HG03039 (cell line): ENCODE results near the gene KDM4C.

Experiments used
- ATAC-seq: cut with Tn5 transposase; IDR thresholded peaks from one replicate; pipeline ENCODE4 v1.9.1; 2021; ENCODE audit warnings: mild to moderate bottlenecking, moderate library complexity; ENCODE audit not compliant: unreplicated experiment

KDM4C gene

DNA sequence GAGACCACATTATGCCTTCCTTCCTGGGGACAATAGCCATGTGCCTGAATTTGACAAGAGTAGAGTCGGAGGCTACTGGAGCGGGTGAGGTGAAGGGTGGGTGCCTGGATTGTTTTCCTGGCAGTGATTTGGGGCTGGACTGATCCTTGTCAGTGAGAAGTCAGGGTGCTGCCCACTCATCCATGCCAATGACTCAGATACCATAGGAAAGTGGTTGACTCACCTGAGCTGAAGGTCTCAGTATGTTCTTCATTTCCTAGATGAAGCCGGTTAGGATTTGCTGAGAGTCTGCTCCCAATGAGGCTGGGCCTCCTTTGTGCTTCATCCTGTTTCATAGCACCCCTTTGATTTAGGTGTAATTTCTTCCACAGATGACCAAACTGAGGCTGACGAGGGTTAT, 366.0 kb downstream of the KDM4C start:
- ATAC-seq: no peak

DNA sequence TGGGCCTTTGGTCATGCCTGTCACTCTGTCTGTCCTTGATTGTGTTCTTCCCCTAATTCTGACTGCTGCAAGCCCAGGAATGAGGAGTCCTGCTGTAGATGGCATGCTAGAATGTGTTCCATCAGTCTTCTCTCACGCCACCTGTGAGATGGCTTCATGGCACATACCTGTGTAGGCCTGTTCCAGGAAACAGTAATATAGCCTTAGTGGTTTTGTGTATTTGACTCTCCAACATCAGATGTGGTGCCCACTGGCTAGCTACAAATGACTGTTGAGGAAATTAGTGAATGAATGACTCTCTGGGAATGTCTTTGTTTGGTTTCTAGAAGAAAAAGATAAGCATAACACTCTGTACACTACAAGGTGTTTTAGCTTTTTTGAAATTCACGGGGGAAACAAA, 367.5 kb downstream of the KDM4C start:
- ATAC-seq: no peak

DNA sequence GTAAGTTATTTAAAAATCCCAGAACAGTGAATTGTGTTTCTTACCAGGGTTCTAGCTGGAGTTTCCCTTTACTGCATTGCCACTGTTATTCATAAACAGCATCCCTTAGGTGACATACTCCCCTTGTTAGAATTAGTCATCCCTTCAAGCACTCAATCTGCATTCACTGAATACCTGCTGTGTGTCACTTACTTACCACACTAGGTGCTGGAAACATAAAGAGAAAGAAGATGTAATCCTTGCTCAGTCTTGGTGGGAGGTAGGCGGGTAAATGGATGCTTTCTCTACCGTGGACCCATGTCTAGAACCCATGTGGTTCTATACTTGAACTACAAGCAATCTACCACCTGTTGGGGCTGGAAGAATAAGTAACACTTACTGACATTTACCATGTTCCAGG, 371.6 kb downstream of the KDM4C start:
- no peak for ATAC-seq

DNA sequence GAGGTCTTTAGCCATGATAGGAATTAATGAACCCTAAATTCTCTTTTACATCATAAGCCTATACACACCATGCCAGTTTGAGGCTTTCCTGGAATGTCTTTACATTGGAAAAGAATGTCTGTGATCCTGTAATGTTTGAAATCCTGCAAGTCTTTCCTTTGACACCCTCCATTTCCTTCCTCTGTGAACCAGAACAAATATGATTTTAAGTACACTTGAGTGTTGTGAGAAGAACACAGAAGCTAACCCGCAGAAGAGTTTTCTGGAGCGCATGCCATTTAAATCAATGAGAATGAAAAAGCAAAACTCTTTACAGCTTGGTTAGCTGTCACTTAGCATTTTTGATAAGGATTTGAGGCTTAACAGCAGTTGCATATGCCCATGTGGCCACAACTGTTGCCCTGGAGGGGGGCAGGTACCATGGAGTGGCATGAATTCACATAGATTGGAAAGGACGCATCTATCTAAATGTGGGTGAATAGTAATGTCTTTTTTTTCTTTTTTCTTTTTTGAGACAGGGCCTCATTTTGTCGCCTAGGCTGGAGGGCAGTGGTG, 372.6 kb downstream of the KDM4C start:
- ATAC-seq: no peak

DNA sequence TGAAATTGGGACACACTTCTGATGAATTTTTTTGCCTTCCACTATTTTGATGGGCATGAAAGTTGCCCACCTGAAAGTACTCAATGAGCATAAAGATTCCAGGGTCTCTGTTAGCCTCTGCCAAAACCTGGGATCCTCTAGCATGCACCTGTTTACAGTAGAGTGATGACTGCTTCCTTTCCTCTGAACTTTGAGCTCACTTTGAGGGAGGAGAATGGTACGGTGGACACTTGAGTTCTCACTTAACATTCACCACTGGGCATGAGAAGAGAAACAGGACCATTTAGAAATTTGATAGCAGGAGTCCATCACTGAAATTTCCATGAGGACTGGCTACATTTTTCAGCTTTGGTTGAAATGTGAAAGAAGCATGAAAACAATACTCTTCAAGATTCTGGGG, 374.8 kb downstream of the KDM4C start:
- ATAC-seq: no peak

DNA sequence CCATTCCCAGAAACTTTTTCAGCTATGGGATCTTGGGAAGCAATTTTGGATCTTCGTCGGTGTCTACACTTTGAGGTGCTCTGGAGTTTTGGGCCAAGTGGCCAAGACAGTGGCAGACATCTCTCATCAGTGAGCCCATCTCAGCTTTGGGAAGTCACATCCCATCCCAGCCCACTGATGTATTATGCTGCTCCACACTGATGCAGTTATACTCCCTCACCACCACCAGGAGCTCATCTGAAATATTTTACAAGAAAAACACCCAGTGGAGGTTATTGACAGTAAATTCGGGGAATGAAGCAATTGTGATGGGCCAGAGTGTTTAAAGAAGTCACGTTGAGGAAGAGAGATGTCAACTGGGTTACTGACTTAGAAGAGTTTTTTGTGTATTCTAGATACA, 378.0 kb downstream of the KDM4C start:
- no peak for ATAC-seq

DNA sequence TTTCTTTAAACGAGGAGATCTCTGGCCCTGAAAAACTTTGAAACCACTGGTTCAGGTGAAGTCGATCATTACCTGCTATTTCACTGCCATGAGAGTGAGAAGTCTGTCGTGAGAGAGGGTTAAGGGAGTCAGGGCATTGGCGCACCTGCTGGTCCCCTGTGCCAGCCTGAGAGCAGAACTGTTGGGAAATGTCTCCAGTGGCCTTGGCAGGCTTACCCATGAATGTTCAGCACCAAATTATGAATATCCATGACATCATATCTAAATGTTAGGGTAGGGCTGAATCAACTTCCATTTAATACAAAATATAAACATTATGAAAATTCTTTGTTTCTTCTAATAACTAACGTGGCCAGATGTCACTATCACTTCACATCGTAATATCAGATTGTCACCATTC, 379.3 kb downstream of the KDM4C start:
- ATAC-seq: no peak

DNA sequence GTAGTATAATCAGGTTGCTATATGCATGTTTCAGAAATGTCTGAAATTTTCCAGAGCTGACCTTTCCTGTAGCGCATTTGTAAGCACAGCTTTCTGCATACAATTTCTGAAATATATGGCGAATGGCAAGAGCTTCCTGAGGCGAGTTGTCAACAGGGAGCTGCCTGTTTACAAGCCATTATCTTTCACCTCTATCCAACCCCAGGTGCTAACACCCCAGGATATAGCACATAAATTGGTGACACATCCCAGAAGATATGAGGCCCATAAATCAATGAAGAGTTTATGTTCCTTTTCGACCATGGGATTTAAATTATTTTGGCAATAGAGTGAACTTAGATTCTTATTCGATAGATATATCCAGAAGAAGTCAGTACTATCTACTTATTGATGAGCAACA, 379.8 kb downstream of the KDM4C start:
- no peak for ATAC-seq

DNA sequence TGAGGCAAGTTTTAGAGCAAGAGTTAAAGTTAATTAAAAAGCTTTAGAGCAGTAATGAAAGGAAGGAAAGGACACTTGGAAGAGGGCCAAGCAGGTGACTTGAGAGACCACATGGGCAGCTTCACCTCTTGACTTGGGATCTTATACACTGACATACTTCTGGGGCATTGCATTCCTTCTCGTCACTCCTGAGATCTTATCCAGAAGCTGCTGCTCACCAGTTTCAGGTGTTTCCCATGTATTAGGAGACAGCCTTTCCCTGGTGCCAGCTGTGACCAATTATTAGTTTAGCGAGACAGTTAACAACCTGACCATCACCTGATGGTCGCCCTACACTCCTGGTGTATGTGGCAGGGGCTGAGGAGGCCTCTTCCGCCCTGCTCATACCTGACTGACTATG, 382.1 kb downstream of the KDM4C start:
- no peak for ATAC-seq

DNA sequence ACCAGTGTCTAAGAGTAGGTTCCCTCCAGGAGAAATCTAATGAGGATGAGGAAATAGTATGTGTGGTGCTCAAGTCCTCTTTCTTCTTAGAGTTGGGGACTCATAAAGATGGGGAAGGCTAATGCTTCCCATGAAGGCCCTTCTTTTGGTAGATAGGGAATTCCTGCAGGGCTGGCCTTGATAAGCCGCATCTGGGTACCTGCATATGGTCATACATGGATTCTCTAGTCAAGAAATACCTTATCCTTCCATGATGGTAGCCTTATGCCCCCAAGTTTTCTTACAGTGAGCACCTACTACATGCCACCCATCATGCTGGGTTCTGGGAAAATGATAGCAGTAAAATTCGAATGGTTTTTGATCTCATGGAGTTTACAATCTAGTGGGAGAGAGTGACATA, 382.6 kb downstream of the KDM4C start:
- ATAC-seq: no peak

DNA sequence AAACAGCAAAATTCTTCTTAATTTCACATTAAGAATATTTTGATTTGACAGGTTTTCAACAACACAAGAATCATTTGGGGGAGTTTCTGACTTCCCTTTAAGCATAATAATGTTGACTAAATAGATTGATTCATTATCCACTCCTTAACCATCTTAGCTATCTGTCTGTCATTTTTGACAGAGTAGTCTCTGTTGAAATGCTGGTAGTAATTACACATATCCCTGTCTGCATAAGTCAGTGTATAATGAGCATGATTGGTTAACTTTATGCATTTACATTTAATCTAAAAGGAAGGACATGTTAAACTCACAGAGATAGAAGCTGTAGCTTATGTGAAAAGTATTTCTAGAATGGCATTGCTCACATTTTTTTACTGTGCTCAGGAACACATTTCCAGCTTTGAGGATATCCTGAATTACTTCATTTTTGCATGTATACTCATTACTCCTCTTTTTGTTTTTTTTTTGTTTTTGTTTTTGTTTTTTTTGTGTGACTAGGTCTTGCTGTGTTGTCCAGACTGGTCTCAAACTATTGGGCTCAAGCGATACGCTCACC, 385.9 kb downstream of the KDM4C start:
- no peak for ATAC-seq

DNA sequence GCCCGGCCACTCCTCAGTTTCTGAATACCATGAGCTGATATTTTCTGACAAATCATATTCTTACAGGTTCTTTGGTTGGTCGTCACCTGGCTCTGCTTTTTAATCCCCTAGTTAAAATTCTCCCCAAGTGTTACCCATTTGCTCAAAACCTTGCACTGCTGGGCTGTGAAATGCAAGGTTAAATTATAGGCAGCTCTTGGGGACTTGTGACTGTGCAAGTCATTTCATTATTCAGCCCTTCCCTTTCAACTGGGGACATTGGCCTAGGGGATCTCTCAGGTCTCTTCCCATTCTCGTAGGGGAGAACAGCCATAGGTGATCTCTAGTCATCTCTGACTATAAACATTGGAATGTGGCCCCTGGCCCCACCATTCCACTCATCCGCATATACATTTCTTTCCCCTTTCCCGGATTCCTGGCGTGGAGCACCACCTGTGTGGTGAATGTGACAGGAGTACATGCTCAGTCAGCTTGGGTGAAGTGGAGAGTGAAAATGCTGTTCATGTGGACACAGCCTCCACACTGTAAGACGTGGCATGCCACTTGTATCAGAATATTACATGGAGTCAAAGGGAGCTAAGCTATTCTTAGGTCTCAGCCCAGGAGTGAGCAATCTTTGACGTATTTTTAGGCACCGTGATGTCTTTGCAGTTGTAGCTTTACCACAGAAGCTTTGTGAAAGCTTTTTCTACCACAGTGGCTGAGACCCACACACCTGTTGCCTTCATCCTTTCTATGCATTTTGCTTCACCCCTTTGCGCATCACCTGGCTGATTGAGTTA, 386.7 kb downstream of the KDM4C start:
- no peak for ATAC-seq

DNA sequence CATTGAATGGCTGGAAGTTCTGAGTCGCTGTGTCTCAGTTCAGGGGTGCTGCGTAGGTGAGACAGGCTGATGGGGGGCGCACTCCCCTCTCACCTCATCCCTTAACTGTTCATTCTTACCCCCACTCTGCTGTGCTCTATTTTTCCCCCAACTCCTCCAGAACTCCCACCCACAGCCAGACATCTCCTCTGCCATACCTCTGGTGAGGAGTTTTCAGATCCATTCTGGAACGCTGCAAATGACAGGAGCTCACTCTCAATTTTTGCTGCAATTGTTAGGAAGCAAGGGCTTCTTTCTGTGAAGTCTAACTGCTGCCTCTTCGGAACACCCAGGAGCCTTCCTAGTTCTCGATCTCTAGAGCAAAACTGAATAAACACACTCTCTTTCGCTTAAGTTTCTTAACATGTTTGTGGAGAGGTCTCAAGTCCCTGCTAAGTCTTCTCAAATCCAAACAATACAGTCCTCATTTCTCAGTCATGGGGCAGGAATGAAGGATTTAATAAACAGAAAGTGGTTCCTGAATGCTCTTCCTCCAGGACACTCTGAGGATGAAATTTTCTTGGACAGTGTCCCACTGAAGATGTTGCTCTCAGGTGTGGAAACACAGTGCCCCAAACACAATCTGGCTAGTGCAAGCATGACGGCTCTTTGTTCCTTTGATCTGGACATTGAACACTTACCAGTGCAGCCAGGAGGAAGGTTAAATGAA, 387.7 kb downstream of the KDM4C start:
- ATAC-seq: no peak

DNA sequence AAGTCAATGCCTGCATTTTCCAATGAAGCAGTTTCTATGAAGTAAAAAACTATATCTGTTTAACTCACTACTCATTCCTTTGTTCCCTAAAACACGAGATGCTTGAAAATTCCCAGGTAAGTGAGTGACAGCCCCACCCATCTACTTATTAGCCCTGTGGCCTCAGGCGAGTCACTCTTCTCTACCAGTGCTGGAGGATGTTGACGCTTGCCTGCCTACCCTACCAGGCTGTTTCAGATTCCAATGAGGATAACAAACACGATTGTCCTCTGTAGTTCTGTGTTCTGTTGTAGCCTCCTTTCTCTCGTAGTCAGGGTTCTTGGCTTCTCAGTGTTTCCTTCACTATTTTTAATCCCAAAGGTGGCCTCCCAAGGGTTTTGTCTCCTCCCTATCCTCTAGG, 388.8 kb downstream of the KDM4C start:
- no peak for ATAC-seq

DNA sequence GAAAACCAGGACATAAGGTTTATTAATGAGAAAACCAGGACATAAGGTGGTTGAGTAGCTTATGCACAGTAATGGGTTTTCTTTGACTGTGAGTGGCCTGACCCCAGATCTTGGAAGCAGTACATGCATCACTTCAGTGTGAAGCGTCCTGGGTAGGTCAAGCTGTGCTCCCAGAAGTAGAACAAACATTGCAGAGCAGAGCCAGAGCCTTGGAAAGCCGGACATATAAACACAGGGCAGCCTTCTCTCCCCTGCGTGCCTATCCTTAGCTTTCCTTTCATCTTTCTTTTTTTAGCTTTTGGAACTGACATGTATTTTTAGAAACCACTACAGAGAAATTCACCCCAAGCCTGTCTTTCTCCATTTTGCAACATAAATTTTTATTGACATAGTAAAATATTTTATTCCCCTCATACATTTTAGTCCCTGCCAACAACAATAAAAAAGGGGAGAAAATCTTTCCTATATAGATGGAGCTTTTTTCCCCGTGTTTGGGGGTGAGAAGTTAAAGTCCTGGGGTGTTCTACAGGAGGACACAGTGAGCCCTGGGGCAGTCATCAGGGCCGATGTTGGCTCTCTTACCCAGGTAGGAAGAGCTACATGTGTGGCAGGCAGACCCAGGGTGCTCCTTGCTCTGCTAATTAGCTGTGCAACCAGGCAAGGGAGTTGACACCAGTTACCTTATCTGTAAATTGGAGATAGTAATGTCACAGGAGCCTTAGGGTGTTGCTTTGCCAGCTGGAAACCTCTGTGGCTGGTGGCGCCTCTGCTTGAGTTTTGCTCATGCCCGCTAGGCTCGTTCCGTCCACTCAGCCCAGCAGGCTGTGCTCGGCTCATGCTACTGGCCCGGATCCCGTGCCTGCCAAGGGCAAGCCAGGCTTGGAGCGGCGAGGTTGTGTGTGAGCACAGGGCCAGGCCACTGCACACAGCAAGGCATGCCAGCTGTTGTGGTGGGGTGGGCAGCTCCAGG, 389.6 kb downstream of the KDM4C start:
- no peak for ATAC-seq

DNA sequence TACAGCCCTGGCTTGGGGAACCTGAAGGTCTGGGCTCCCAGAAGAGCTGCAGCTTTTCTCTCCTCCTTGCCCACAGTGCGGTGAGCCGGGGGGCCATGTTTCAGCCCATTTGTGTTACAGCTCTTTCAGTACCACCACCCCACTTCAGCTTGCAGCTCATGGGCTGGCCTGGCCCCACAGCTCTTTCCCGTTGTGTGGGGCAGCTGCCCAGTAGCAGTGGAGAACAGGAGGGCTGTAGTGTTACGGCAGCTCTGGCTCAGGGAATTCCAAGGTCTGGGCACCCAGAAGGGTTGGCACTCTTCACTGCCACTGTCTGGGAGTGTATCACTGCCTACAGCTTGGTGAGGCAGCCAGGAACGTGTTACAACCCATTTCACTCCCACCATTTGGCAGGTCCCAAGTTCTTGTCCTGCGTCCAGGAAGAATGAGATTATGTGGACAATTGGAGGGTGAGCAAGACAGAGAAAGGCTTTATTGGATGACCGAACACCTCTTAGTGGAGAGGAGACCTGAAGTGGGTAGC, 390.5 kb downstream of the KDM4C start:
- no peak for ATAC-seq

DNA sequence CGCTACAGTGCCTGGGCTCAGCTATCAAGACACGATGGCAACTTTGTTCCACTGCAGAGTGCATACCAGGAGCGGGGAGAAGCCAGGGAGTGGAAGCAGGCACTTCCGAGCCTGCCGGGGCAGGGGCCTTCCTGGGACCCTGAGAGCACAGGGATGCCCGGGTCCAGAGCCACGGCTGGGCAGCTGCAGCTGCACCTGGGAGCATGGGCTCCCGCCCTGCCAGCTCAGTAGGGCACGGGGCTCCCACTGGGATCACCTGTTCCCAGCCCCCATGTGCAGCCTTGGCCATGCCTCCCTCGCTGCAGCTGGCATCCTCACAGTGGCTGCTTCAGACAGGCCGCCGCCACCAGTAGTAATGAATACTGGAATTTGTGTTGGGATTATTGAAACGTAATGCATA, 391.5 kb downstream of the KDM4C start:
- no peak for ATAC-seq

DNA sequence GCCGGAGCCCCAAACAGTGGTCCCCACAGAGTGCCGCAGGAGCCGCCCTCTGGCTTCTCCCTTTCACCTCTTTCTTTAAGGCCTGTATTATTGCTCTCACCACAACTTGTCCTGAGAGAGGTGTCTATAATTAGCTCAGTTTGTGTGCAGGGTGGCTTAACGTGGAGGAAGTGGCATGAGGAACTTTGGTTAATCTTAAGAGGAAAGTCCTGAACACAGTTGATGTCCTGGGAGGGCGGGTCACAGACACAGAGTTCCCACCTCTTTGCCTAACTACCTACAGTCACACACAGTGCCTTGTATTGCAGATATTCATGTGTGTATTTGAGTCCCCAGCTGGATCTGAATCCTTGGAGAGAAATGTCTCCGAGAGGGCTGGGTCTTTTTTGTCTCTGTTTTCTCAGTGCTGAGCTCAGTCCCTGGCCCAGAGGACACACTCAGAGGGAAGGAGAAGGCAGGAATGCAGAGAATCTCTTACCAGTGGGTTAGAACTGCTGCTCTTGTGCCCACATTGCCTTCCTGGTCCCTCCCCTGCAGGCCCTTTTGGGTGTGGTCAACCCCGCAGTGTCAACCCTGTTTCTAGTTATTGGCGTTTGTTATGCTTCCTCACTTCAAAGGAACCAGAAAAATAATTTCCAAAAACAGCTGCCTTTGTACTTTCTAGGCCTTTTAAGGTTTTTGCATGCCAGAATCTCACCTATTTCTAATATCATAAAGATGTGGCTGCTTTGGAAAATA, 392.5 kb downstream of the KDM4C start:
- no peak for ATAC-seq

DNA sequence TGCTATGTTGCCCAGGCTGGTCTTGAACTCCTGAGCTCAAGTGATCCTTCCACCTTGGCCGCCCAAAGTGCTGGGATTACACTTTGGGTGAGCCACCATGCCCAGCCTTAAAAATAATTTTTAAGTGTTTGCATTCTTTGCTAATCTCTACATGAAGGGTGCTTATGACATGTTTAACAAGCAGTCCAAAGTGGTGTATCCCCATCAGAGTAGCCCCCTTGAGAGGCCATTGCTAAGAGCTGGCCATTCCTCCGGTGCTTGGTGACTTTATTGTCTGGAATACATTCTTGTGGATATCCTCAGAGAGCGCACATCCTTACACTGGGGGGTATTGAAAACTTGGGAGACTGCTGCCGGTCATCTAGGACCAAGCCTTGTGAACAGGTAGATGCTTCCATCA, 395.4 kb downstream of the KDM4C start:
- no peak for ATAC-seq

DNA sequence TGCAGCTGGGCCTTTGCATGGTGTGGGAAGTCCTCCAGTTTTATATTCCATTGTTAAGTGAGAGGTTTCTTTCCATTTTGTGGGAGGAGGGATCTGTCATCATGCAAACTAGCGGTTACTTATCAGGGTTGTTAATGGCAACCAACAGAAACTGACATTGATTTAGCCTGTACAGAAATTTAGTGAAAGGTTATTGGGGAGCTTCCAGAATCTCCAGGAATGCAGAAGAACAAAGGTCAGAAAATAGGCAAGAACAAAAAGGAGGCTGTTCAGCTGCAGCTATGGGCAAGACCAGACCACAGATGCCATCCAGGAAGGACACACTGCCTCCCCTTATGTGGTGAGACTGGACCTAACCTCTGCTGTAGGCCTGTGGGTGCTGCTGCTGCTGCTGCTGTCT, 395.8 kb downstream of the KDM4C start:
- no peak for ATAC-seq
